Neural cell (in vitro differentiated cells): Measurements from ENCODE around the gene CNTNAP2. TPM values are rescaled to one million over a fixed set of nuclear protein-coding genes. Genes with fewer than 3 reads are reported as not detected.
A peak's percentile ranks its signal among the peaks of the same experiment; 100 is the strongest.

ENCODE experiments used
- H2AFZ ChIP-seq: fragments of 200-600, 300-800 bp; sonication (generic), shearing (Covaris generic); 2 replicates; pipeline ENCODE4 v1.6.0; 2014; ENCODE audit warnings: low read depth, mild to moderate bottlenecking, antibody characterized with exemption, low read length, moderate library complexity
- H3F3A ChIP-seq: fragments of 200-600 bp; shearing (Covaris generic); 2 replicates; pipeline ENCODE4 v1.6.1; 2016; ENCODE audit warnings: mild to moderate bottlenecking, moderate library complexity, mixed read lengths, antibody characterized with exemption, low read length; ENCODE audit not compliant: insufficient read depth, poor library complexity, severe bottlenecking
- H3K27ac ChIP-seq: fragments of 200-600, 300-800 bp; sonication (generic), shearing (Covaris generic); 2 replicates; pipeline ENCODE4 v1.5.1; 2014; ENCODE audit warnings: mild to moderate bottlenecking, low read length, moderate library complexity
- H3K27me3 ChIP-seq: fragments of 300-800, 200-600 bp; sonication (generic), shearing (Covaris generic); 2 replicates; pipeline ENCODE4 v1.6.0; 2014; ENCODE audit warnings: mild to moderate bottlenecking, low read depth, low read length, moderate library complexity; ENCODE audit not compliant: insufficient read depth
- H3K36me3 ChIP-seq: fragments of 300-800, 200-600 bp; sonication (generic), shearing (Covaris generic); 2 replicates; pipeline ENCODE4 v1.5.1; 2014; ENCODE audit warnings: mild to moderate bottlenecking, antibody characterized with exemption, low read length, moderate library complexity; ENCODE audit not compliant: insufficient read depth
- H3K4me2 ChIP-seq: fragments of 300-800, 200-600 bp; sonication (generic), shearing (Covaris generic); 2 replicates; pipeline ENCODE4 v1.6.0; 2014; ENCODE audit warnings: mild to moderate bottlenecking, low read length
- H3K4me3 ChIP-seq: fragments of 300-800, 200-600 bp; sonication (generic), shearing (Covaris generic); 2 replicates; pipeline ENCODE4 v1.5.1; 2014; ENCODE audit warnings: mild to moderate bottlenecking, low read length, moderate library complexity
- H3K79me2 ChIP-seq: fragments of 200-600 bp; shearing (Covaris generic); replicated peaks from 2 replicates; pipeline ENCODE4 v1.6.0; 2014; ENCODE audit warnings: mild to moderate bottlenecking, low read length, moderate library complexity; ENCODE audit not compliant: insufficient read depth
- H3K9ac ChIP-seq: fragments of 300-800, 200-600 bp; sonication (generic), shearing (Covaris generic); 2 replicates; pipeline ENCODE4 v1.6.1; 2016; ENCODE audit warnings: mild to moderate bottlenecking, low read length, mixed read lengths
- H3K9me2 ChIP-seq: fragments of 200-600 bp; shearing (Covaris generic); 2 replicates; pipeline ENCODE4 v1.6.1; 2016; ENCODE audit warnings: mild to moderate bottlenecking, low read length, mixed read lengths; ENCODE audit not compliant: insufficient read depth
- H3K9me3 ChIP-seq: fragments of 200-600, 300-800 bp; sonication (generic), shearing (Covaris generic); 2 replicates; pipeline ENCODE4 v1.6.1; 2016; ENCODE audit warnings: mild to moderate bottlenecking, mixed run types, low read length, moderate library complexity, mixed read lengths
- H4K20me1 ChIP-seq: fragments of 200-600 bp; shearing (Covaris generic); 2 replicates; pipeline ENCODE4 v1.6.1; 2016; ENCODE audit warnings: mild to moderate bottlenecking, mixed run types; ENCODE audit not compliant: insufficient read depth
- EP300 ChIP-seq: fragments of 450-650 bp; conservative IDR thresholded peaks from 2 replicates; pipeline ENCODE4 v1.6.1; 2014; ENCODE audit warnings: antibody characterized with exemption, mild to moderate bottlenecking, moderate library complexity; ENCODE audit not compliant: poor library complexity, severe bottlenecking
- EZH2 ChIP-seq: fragments of 200-600, 300-800 bp; shearing (Covaris generic), sonication (generic); IDR thresholded peaks from 2 replicates; pipeline ENCODE4 v1.6.1; 2014; ENCODE audit warnings: antibody characterized with exemption, low read length, borderline replicate concordance, mild to moderate bottlenecking; ENCODE audit not compliant: insufficient read depth, poor library complexity, severe bottlenecking
- MXI1 ChIP-seq: fragments of 450-650 bp; conservative IDR thresholded peaks from 2 replicates; pipeline ENCODE4 v1.6.1; 2014; ENCODE audit warnings: antibody characterized with exemption, mild to moderate bottlenecking; ENCODE audit not compliant: poor library complexity, severe bottlenecking
- POLR2AphosphoS5 ChIP-seq: IDR thresholded peaks from 2 replicates; pipeline ENCODE4 v1.6.1; 2012
- RAD21 ChIP-seq: fragments of 450-650 bp; conservative IDR thresholded peaks from 2 replicates; pipeline ENCODE4 v1.6.1; 2014; ENCODE audit warnings: antibody characterized with exemption, mild to moderate bottlenecking, moderate library complexity
- SMC3 ChIP-seq: fragments of 450-650 bp; conservative IDR thresholded peaks from 2 replicates; pipeline ENCODE4 v1.6.1; 2014; ENCODE audit warnings: antibody characterized with exemption, mild to moderate bottlenecking, moderate library complexity; ENCODE audit not compliant: poor library complexity
- TAF1 ChIP-seq: IDR thresholded peaks from 2 replicates; pipeline ENCODE4 v1.6.1; 2012; ENCODE audit warnings: low read depth
- polyA plus RNA-seq: library from polyadenylated mRNA; depleted of rRNA; stranded (reverse); fragments of >200 nt; gene quantifications from 2 replicates; pipeline ENCODE4 v1.2.3, GENCODE V29; 2014
- TF ChIP-seq, protein P1 (sequence below): fragments of 450-650 bp; IDR thresholded peaks from 2 replicates; pipeline ENCODE4 v1.5.1; 2014; ENCODE audit warnings: antibody characterized with exemption, mild to moderate bottlenecking, moderate library complexity; ENCODE audit not compliant: poor library complexity, severe bottlenecking
- TF ChIP-seq, protein P2 (sequence below): IDR thresholded peaks from 2 replicates; pipeline ENCODE4 v1.6.1; 2012; ENCODE audit warnings: borderline replicate concordance

Gene CNTNAP2
- polyA plus RNA-seq, 1 donor from 2014 or later: 276 TPM

DNA sequence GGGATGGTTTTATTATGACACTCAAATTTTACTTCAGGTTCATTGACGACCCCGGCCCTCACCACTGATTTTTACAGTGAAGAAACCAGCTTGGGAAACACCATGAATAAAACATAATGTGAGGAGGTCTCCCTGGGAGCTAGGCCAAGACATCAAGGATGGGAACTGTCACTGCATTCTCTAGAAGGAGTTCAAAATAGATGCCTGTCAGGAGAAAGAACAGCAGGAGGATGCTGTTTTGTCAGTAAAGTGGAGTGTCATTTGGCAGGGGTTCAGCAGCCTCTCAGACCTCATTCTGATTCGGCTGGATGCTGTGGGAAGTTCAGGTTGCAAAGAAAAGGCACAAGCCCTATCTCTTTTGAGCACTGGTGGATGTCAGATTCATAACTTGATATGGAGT is 2113.7 kb downstream of the CNTNAP2 start:
- Histone ChIP-seq H3K4me2 (peak overlapping the region; percentile 16), H3K36me3 (no peaks in the 10 kb centered on the region), H3F3A (peaks cover 11% of the 10 kb centered on the region), H3K9me2 (no peaks in the 10 kb centered on the region), H4K20me1 (no peaks in the 10 kb centered on the region), H2AFZ (peak overlapping the region; percentile 5), H3K9me3 (no peaks in the 10 kb centered on the region), H3K27ac (peak overlapping the region; percentile 90), H3K9ac (peak overlapping the region; percentile 50), H3K27me3 (no peaks in the 10 kb centered on the region), H3K79me2 (no peaks in the 10 kb centered on the region), H3K4me3 (peak overlapping the region; percentile 47)
- TF ChIP-seq POLR2AphosphoS5: peak; percentile 79
- peak; percentile 37 for TF ChIP-seq SMC3
- peak; percentile 97 for TF ChIP-seq EP300
- no peak for TF ChIP-seq MXI1
- TF ChIP-seq, protein P1, sequence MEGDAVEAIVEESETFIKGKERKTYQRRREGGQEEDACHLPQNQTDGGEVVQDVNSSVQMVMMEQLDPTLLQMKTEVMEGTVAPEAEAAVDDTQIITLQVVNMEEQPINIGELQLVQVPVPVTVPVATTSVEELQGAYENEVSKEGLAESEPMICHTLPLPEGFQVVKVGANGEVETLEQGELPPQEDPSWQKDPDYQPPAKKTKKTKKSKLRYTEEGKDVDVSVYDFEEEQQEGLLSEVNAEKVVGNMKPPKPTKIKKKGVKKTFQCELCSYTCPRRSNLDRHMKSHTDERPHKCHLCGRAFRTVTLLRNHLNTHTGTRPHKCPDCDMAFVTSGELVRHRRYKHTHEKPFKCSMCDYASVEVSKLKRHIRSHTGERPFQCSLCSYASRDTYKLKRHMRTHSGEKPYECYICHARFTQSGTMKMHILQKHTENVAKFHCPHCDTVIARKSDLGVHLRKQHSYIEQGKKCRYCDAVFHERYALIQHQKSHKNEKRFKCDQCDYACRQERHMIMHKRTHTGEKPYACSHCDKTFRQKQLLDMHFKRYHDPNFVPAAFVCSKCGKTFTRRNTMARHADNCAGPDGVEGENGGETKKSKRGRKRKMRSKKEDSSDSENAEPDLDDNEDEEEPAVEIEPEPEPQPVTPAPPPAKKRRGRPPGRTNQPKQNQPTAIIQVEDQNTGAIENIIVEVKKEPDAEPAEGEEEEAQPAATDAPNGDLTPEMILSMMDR: no peak
- no peak for TF ChIP-seq TAF1
- no peak for TF ChIP-seq EZH2
- peak; percentile 41 for TF ChIP-seq RAD21
- TF ChIP-seq, protein P2, sequence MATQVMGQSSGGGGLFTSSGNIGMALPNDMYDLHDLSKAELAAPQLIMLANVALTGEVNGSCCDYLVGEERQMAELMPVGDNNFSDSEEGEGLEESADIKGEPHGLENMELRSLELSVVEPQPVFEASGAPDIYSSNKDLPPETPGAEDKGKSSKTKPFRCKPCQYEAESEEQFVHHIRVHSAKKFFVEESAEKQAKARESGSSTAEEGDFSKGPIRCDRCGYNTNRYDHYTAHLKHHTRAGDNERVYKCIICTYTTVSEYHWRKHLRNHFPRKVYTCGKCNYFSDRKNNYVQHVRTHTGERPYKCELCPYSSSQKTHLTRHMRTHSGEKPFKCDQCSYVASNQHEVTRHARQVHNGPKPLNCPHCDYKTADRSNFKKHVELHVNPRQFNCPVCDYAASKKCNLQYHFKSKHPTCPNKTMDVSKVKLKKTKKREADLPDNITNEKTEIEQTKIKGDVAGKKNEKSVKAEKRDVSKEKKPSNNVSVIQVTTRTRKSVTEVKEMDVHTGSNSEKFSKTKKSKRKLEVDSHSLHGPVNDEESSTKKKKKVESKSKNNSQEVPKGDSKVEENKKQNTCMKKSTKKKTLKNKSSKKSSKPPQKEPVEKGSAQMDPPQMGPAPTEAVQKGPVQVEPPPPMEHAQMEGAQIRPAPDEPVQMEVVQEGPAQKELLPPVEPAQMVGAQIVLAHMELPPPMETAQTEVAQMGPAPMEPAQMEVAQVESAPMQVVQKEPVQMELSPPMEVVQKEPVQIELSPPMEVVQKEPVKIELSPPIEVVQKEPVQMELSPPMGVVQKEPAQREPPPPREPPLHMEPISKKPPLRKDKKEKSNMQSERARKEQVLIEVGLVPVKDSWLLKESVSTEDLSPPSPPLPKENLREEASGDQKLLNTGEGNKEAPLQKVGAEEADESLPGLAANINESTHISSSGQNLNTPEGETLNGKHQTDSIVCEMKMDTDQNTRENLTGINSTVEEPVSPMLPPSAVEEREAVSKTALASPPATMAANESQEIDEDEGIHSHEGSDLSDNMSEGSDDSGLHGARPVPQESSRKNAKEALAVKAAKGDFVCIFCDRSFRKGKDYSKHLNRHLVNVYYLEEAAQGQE: peak; percentile 92

DNA sequence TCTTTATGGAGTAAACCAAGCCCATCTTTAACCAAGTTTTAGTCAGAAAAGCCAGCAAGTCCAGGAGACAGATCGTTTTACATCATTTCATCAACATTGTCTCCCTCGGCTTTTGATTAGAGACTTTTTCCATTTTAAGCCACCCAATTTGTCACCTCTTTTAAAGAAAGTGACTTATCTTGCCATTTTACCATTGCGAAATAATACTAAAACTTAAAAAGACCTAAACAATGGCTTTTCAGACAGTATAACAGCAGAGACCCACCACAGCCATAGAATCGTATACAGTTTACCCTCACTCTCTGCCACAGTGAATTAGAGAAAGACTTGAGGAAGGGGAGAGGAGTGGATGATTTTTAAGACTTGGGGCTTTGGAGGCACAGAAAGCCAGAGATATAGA is 2114.3 kb downstream of the CNTNAP2 start:
- Histone ChIP-seq H3K79me2 (no peaks in the 10 kb centered on the region), H3K27me3 (no peaks in the 10 kb centered on the region), H3K36me3 (no peaks in the 10 kb centered on the region), H3K9me3 (no peaks in the 10 kb centered on the region), H3K27ac (peak overlapping the region; percentile 90), H4K20me1 (no peaks in the 10 kb centered on the region), H3K9ac (peak overlapping the region; percentile 50), H3K9me2 (no peaks in the 10 kb centered on the region), H2AFZ (no peak overlapping the region), H3K4me2 (peak overlapping the region; percentile 16), H3K4me3 (peak overlapping the region; percentile 47), H3F3A (peaks cover 11% of the 10 kb centered on the region)
- no peak for TF ChIP-seq POLR2AphosphoS5
- TF ChIP-seq, protein P1: no peak
- no peak for TF ChIP-seq RAD21
- TF ChIP-seq MXI1: no peak
- TF ChIP-seq, protein P2: no peak
- no peak for TF ChIP-seq SMC3
- no peak for TF ChIP-seq EZH2
- TF ChIP-seq TAF1: no peak
